Stomach smooth muscle (tissue), 2 donors: ENCODE measurements around the gene ZFPL1.

Experiments
- H3K27ac ChIP-seq: one replicate; pipeline ENCODE4 v1.7.0; 2013; ENCODE audit warnings: mild to moderate bottlenecking, low read length, inconsistent platforms
- H3K27me3 ChIP-seq, 2 donors: one replicate each; pipeline ENCODE4 v1.7.0; 2013; ENCODE audit warnings: low read length in 2 of 2; ENCODE audit not compliant: insufficient read depth in 2 of 2, control insufficient read depth in 1 of 2
- H3K36me3 ChIP-seq, 2 donors: one replicate each; pipeline ENCODE4 v1.7.0; 2013; ENCODE audit warnings: low read length in 2 of 2; ENCODE audit not compliant: control insufficient read depth in 2 of 2, insufficient read depth in 2 of 2
- H3K4me1 ChIP-seq: one replicate; pipeline ENCODE4 v1.7.0; 2013; ENCODE audit warnings: low read length; ENCODE audit not compliant: control insufficient read depth, insufficient read depth
- H3K4me3 ChIP-seq, 2 donors: one replicate each; pipeline ENCODE4 v1.7.0; 2013; ENCODE audit warnings: low read length in 2 of 2
- H3K9ac ChIP-seq, 2 donors: one replicate each; pipeline ENCODE4 v1.7.0; 2013; ENCODE audit warnings: low read length in 2 of 2, mild to moderate bottlenecking in 1 of 2
- H3K9me3 ChIP-seq, 2 donors: one replicate each; pipeline ENCODE4 v1.7.0; 2013; ENCODE audit warnings: low read length in 2 of 2; ENCODE audit not compliant: control insufficient read depth in 2 of 2
- donor health status: healthy.
- donor health status: Pancreatic carcinoma.

ZFPL1 gene

DNA sequence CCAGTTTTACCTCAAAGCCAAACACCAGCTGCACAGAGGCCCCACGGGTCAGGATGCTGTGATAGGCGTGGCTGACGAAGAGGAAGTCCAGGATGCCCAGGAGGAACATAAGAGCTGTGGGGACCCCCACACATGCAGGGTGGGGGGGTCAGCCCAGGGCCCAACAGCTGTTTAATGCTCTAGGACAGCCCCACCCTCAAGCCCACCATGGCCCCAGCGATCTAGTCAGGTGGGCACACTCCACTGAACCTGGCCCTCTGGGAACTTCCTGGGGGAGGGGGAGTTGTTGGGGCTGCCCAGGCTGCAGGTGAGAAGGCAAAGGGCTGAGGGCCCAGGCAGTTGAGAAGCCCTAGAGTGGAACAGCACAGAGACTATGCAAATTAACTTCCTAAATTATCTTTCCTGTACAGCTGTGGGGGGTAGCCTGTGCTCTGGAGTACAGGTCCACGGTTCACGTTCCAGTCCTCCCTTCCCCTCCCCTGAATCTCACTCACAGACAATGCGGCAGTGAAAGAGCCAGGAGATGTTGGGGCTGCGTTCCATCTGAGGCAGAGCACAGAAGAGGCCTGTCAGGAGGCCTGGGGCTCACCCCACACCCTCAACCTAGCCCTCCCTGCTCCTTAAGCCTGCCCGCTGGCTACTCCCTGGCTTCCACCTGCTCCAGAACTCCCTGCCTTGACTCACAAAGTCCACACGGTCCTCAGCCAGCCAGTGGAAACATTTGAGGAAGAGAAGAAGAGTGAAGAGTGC lies 48.4 kb downstream of the ZFPL1 start:
- H3K9me3 ChIP-seq: no peaks in the 10 kb centered on the region
- peaks cover 30 to 45% of the 10 kb centered on the region in 2 donors for H3K36me3 ChIP-seq
- no peak overlapping the region for H3K27ac ChIP-seq
- H3K4me3 ChIP-seq: peak overlapping the region in 1 of 2 donors; percentile 93
- H3K4me1 ChIP-seq: peaks cover 33% of the 10 kb centered on the region
- no peaks in the 10 kb centered on the region for H3K27me3 ChIP-seq
- H3K9ac ChIP-seq: no peak overlapping the region

DNA sequence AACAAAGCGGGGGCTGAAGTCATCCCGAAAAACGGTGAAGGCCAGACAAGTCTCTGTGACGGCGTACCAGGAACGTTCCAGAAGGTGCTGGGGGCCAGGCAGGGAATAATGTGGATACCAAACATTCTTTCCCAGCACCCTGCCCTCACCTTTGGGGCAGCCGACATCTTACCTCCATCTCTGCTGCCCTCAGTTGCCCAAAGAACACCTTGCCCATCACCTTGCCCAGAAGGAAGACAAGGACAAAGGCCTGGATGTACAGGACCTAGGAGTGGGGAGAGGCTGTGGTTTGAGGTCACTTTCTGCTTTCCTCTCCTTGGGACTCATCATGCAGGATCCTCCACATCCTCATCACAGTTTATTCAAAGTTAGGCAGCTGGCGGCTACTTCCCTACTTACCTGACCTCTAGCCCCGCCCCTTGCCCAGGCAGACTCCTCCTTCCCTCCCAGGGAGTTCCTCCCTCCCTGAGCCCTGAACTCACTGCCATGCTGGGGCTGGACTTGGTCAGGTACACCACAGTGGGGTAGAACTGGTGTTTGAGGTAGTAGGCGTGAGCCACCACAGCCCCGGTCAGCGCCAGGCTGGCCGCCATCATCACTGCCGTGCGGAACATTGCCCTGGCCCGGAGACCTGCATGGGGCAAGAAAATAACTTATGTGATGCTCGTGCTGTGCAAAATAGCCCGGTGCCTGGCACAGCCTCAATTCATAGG lies 49.1 kb downstream of the ZFPL1 start:
- Histone ChIP-seq H3K4me1 (peaks cover 33% of the 10 kb centered on the region), H3K9me3 (no peaks in the 10 kb centered on the region), H3K27ac (peak overlapping the region; percentile 99), H3K9ac (peak overlapping the region; percentile 89 to 100), H3K4me3 (peak overlapping the region; percentile 80 to 93), H3K27me3 (no peaks in the 10 kb centered on the region), H3K36me3 (peaks cover 30 to 40% of the 10 kb centered on the region in 2 donors)

DNA sequence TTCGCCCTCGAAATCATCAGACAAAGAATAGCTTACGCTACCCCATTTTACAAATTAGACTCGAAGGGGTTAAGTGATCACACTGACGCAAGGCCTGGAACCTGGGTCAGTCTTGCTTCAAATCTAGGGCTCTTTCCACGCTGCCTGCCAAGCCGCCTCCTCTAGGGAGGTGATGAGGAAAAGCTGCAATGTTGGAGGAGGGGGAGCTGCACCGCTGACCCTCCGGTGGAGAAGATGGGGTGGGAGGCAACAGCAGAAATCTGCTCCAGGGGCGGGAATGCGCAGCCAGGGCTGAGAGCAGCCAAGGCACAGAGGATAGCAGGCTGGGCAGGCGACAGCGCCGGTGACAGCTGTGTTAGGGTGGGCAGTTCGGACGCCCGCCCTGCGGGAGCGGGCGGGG lies 49.7 kb downstream of the ZFPL1 start:
- Histone ChIP-seq H3K4me3 (peak overlapping the region; percentile 80 to 93), H3K9ac (peak overlapping the region; percentile 89 to 100), H3K27me3 (no peaks in the 10 kb centered on the region), H3K4me1 (peaks cover 33% of the 10 kb centered on the region), H3K36me3 (peaks cover 27 to 34% of the 10 kb centered on the region in 2 donors), H3K27ac (peak overlapping the region; percentile 99), H3K9me3 (no peaks in the 10 kb centered on the region)

DNA sequence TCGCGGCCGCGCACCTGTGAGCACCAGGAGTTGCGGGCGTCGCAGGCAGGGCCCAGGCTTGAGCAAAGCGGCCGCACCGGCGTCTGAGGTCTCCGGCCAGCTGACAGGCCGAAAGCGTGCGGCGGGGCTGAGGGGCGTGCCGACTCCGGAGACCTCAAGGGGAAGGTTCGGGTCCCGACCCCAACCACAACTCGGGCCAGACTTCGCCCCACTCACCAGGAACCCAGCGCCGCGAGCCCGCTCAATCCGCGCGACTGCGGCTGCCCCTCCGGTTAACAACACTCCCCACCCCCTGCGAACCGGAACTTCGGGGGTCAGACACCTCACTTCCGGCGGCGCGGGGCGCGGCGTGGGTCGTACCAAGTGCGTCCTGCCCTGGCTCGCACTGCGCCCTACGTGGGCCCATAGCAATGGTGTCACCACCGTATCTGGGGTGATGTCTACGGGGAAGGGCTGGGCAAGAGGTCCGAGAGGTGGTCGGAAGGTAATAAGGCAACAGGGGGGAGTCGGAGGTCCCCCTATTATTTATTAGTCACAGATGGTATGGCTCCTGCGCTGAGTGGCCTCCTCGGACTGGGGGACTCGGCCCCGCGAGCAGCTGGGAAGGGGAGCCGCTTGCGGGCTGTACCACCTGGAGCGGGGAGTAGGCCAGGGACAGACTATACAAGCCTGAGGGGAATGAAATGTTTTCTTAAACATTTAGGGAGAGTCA lies 50.4 kb downstream of the ZFPL1 start, which contains the start of gene SYVN1:
SYVN1 (minus strand) TSS at position 280 of the 712 bp plus-strand sequence. CDS start 918 bp downstream, outside the sequence.
- Histone ChIP-seq H3K4me1 (peaks cover 33% of the 10 kb centered on the region), H3K36me3 (peaks cover 22 to 29% of the 10 kb centered on the region in 2 donors), H3K9ac (peak within 1 kb of the TSS; percentile 89 to 100), H3K27ac (peak within 1 kb of the TSS; percentile 99), H3K9me3 (no peaks in the 10 kb centered on the region), H3K4me3 (peak within 1 kb of the TSS; percentile 80 to 93), H3K27me3 (no peaks in the 10 kb centered on the region)

DNA sequence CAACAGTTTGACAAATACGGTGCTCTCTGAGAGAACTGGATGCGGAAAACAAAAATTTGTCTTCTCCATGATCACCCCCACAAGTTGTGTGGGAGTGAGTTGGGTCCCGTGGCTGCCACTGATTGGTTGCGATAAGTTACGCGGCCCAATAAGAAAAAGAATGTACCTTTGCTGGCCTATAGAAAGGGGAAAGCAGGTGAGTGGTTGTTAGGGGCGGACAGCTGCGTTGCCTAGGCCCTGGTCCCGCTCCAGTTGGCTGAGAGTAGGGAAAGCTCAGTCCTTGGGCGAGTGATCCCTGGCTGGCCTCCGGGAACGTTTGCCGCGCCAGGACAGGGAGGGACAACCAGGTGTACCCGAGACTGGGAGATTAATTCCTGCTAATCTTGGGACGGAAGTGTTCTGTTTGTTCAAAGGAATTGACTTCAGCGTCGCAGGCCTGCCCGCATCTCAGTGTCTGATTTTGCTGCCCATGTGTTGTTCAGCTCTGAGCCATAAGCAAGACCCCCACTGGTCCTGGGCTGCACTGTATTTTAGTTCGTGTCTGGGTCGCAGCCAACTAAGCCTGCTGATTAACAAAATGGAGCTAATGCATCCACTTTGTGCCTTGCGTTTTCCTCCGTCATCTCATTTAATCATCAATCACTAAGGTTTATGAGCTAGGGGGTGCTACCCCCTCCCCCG lies 51.1 kb downstream of the ZFPL1 start:
- Histone ChIP-seq H3K4me1 (peaks cover 33% of the 10 kb centered on the region), H3K9ac (peak overlapping the region; percentile 89 to 100), H3K36me3 (peaks cover 15 to 22% of the 10 kb centered on the region in 2 donors), H3K9me3 (no peaks in the 10 kb centered on the region), H3K27me3 (no peaks in the 10 kb centered on the region), H3K4me3 (peak overlapping the region; percentile 80 to 93), H3K27ac (peak overlapping the region; percentile 99)

DNA sequence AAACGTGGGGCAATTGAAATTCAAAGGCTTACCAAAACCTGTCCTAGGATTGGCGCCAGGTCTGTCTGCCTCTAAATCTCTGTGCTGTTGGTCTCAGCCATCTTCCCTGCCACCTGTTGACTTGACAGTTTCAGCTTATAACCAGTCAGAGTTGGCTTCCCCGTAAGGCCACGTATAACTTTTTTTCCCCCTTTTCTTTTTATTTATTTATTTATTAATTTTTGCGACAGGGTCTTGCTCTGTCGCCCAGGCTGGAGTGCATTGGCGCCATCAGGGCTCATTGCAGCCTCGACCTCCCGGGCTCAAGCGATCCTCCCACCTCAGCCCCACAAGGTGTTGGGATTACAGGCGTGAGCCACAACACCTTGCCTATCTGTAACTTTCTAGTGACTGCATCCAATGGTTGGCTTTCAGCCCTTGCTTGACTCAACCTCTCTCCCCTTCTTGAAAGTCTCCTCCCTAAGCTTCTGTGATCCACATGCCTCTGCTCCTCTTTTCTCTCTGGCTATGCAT lies 51.7 kb downstream of the ZFPL1 start:
- Histone ChIP-seq H3K27me3 (no peaks in the 10 kb centered on the region), H3K36me3 (peaks cover 14 to 19% of the 10 kb centered on the region in 2 donors), H3K9ac (peak overlapping the region; percentile 89 to 100), H3K4me1 (peaks cover 33% of the 10 kb centered on the region), H3K27ac (peak overlapping the region; percentile 99), H3K9me3 (no peaks in the 10 kb centered on the region), H3K4me3 (peak overlapping the region; percentile 80 to 93)

DNA sequence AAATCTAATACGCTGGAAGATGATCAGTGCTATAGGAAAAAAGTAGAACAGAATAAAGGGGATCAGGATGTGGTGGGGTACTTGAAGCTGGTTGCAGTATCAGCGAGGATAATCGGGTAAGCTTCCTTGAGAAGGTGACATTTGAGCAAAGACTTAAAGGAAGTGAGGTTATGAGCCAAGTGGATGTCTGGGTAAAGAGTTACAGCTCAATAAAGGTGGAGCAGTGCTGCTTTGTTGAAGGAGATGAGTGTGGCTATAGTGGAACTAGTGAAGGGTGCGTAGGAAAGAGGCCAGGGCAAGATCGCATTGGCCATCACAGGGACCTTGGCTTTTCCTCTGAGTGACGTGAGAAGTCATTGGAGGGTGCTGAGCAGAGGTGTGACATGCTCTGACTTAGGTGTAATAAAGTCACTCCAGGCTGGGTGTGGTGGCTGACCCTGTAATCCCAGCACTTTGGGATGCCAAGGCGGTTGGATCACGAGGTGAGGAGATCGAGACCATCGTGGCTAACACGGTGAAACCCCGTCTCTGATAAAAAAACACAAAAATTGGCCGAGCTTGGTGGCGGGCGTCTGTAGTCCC lies 52.6 kb downstream of the ZFPL1 start:
- H3K9ac ChIP-seq: no peak overlapping the region

More for the DNA sequence above, 52.6 kb downstream of the ZFPL1 start:
- no peak overlapping the region for H3K4me3 ChIP-seq
- H3K4me1 ChIP-seq: peaks cover 31% of the 10 kb centered on the region
- no peaks in the 10 kb centered on the region for H3K9me3 ChIP-seq
- H3K36me3 ChIP-seq: peaks cover 5 to 10% of the 10 kb centered on the region in 2 donors
- H3K27me3 ChIP-seq: no peaks in the 10 kb centered on the region
- H3K27ac ChIP-seq: no peak overlapping the region
